PC-3 (cell line): ENCODE results near the gene SMARCA4. TPM values are rescaled to one million over a fixed set of nuclear protein-coding genes. Genes with fewer than 3 reads are reported as not detected.

ENCODE experiments used
- ATAC-seq: fragments of 200-7000 bp; cut with Tn5 transposase; 2 replicates; pipeline ENCODE4 v1.9.1; 2020; ENCODE audit warnings: mild to moderate bottlenecking, moderate library complexity
- BruUV-seq: library from RNA; stranded (reverse); fragments of 400-500 nt; replicated peaks from 2 replicates; lab custom pipeline; 2021; lab: Mats Ljungman, UMichigan
- CTCF ChIA-PET: fragments of 300-600 bp; sonication (Branson Sonifier 250); formaldehyde crosslinking; loops from one replicate; lab custom pipeline; 2022; ENCODE audit warnings: antibody characterized with exemption; lab: Charles Lee
- POLR2A ChIA-PET: fragments of 300-600 bp; sonication (Branson Sonifier 250); formaldehyde crosslinking; loops from one replicate; lab custom pipeline; 2022; ENCODE audit warnings: antibody characterized with exemption; ENCODE audit not compliant: unreplicated experiment; lab: Charles Lee
- DNase-seq: peaks from one replicate; pipeline ENCODE4 v3.0.0-alpha.2; 2015
- H2AFZ ChIP-seq: fragments of 300-600 bp; sonication (generic); 2 replicates; pipeline ENCODE4 v1.6.0; 2016; ENCODE audit warnings: antibody characterized with exemption, low read length
- H3F3A ChIP-seq: fragments of 300-600 bp; sonication (generic); one replicate; pipeline ENCODE4 v1.6.0; 2017; ENCODE audit warnings: antibody characterized with exemption, low read length, control low read depth, mild to moderate bottlenecking; ENCODE audit not compliant: unreplicated experiment
- H3K27ac ChIP-seq: fragments of 300-600 bp; sonication (generic); 2 replicates; pipeline ENCODE4 v1.5.1; 2016; ENCODE audit warnings: mild to moderate bottlenecking, low read length
- H3K27me3 ChIP-seq: fragments of 300-600 bp; sonication (generic); 2 replicates; pipeline ENCODE4 v1.6.1; 2016; ENCODE audit warnings: low read length, mixed read lengths
- H3K36me3 ChIP-seq: fragments of 300-600 bp; sonication (generic); 2 replicates; pipeline ENCODE4 v1.6.1; 2016; ENCODE audit warnings: low read depth, mixed run types, low read length, mixed read lengths
- H3K4me1 ChIP-seq: fragments of 300-600 bp; sonication (generic); 2 replicates; pipeline ENCODE4 v1.5.1; 2016; ENCODE audit warnings: low read length; ENCODE audit not compliant: insufficient read depth
- H3K4me2 ChIP-seq: fragments of 300-600 bp; sonication (generic); 2 replicates; pipeline ENCODE4 v1.6.0; 2016; ENCODE audit warnings: low read length
- H3K4me3 ChIP-seq: fragments of 300-600 bp; sonication (generic); 2 replicates; pipeline ENCODE4 v1.5.1; 2016; ENCODE audit warnings: mild to moderate bottlenecking, low read length, mixed read lengths
- H3K79me2 ChIP-seq: fragments of 300-600 bp; sonication (generic); 2 replicates; pipeline ENCODE4 v1.6.1; 2017; ENCODE audit warnings: low read length, mixed read lengths
- H3K9ac ChIP-seq: fragments of 300-600 bp; sonication (generic); 2 replicates; pipeline ENCODE4 v1.6.0; 2016; ENCODE audit warnings: mild to moderate bottlenecking, low read length
- H3K9me2 ChIP-seq: fragments of 300-600 bp; sonication (generic); replicated peaks from 2 replicates; pipeline ENCODE4 v1.6.1; 2016; ENCODE audit warnings: mixed run types, low read length, mixed read lengths
- H3K9me3 ChIP-seq: fragments of 300-600 bp; sonication (generic); 2 replicates; pipeline ENCODE4 v1.6.1; 2016; ENCODE audit warnings: low read length, mixed read lengths
- H4K20me1 ChIP-seq: fragments of 300-600 bp; sonication (generic); 2 replicates; pipeline ENCODE4 v1.6.1; 2016; ENCODE audit warnings: low read length, mixed read lengths
- CTCF ChIP-seq: fragments of 300-600 bp; sonication (generic); conservative IDR thresholded peaks from 2 replicates; pipeline ENCODE4 v1.5.1; 2017; ENCODE audit warnings: antibody characterized with exemption, low read depth, mild to moderate bottlenecking, low read length
- EZH2 ChIP-seq: fragments of 300-600 bp; sonication (generic); IDR thresholded peaks from one replicate; pipeline ENCODE4 v1.6.1; 2017; ENCODE audit warnings: antibody characterized with exemption, mild to moderate bottlenecking, low read length; ENCODE audit not compliant: unreplicated experiment
- EZH2phosphoT487 ChIP-seq: fragments of 300-600 bp; sonication (generic); IDR thresholded peaks from 2 replicates; pipeline ENCODE4 v1.6.1; 2018; ENCODE audit warnings: mild to moderate bottlenecking, antibody characterized with exemption, low read length, borderline replicate concordance
- intact Hi-C: fragments of 100-400 bp; cut with micrococcal nuclease; formaldehyde crosslinking; loops from 2 replicates; pipeline ENCODE4 v1.9.0; 2023
- total RNA-seq: library from RNA; depleted of rRNA; stranded (reverse); fragments of >200 nt; gene quantifications from 2 replicates; pipeline ENCODE4 v1.2.3, GENCODE V29; 2014

SMARCA4 gene
- total RNA-seq, 1 experiment from 2014 or later = 197 TPM

- ChIA-PET CTCF (no interaction called here), POLR2A (no interaction called here)
- DNase-seq (no peak), ATAC-seq (no peak)
- Histone ChIP-seq H3K27ac (no peak overlapping the region), H3K9me2 (no peaks in the 10 kb centered on the region), H3K79me2 (no peaks in the 10 kb centered on the region), H3K4me3 (no peak overlapping the region), H4K20me1 (no peaks in the 10 kb centered on the region), H2AFZ (no peak overlapping the region), H3K9ac (no peak overlapping the region), H3K9me3 (no peaks in the 10 kb centered on the region), H3K4me2 (no peak overlapping the region), H3K27me3 (no peaks in the 10 kb centered on the region), H3F3A (no peaks in the 10 kb centered on the region), H3K36me3 (no peaks in the 10 kb centered on the region), H3K4me1 (no peaks in the 10 kb centered on the region)
- intact Hi-C loops = no loop called here
- TF ChIP-seq CTCF = no peak
- TF ChIP-seq EZH2phosphoT487 = no peak
- no peak for TF ChIP-seq EZH2
- BruUV-seq = no TSS peak
These were observed 118.1 kb downstream of the SMARCA4 start for GRCh38 chr19:11078893-11079292.

GRCh38 chr19:11079999-11080398 lies 119.2 kb downstream of the SMARCA4 start:
- Histone ChIP-seq H3K4me2 (no peak overlapping the region), H3K9ac (no peak overlapping the region), H3K9me3 (no peaks in the 10 kb centered on the region), H4K20me1 (no peaks in the 10 kb centered on the region), H3K4me3 (no peak overlapping the region), H3K4me1 (peaks cover 3% of the 10 kb centered on the region), H3K79me2 (no peaks in the 10 kb centered on the region), H2AFZ (no peak overlapping the region), H3F3A (no peaks in the 10 kb centered on the region), H3K27ac (no peak overlapping the region), H3K9me2 (no peaks in the 10 kb centered on the region), H3K27me3 (no peaks in the 10 kb centered on the region), H3K36me3 (no peaks in the 10 kb centered on the region)
- no peak for TF ChIP-seq EZH2
- TF ChIP-seq EZH2phosphoT487 = no peak
- TF ChIP-seq CTCF = no peak
- intact Hi-C loops = no loop called here
- POLR2A ChIA-PET = interaction anchor here (0.6 kb wide), 1 partner anchor 135 kb away, joined by 3 read pairs; no protein-coding TSS in a partner anchor
- BruUV-seq = no TSS peak
- no peak for ATAC-seq
- CTCF ChIA-PET = no interaction called here
- no peak for DNase-seq

- no peak for TF ChIP-seq CTCF
- TF ChIP-seq EZH2phosphoT487 = no peak
- TF ChIP-seq EZH2 = no peak
- peak overlapping the region; percentile 89 for H3K4me3 ChIP-seq
- CTCF ChIA-PET = no interaction called here
- DNase-seq = no peak
- no peaks in the 10 kb centered on the region for H3K9me2 ChIP-seq
- H3K4me2 ChIP-seq = peak overlapping the region; percentile 85
- peaks cover 28% of the 10 kb centered on the region for H3K4me1 ChIP-seq
- H3F3A ChIP-seq = peaks cover 9% of the 10 kb centered on the region
- H3K9ac ChIP-seq = peak overlapping the region; percentile 98
- no TSS peak for BruUV-seq
- POLR2A ChIA-PET = no interaction called here
- intact Hi-C loops = no loop called here
- no peaks in the 10 kb centered on the region for H3K27me3 ChIP-seq
- peaks cover 13% of the 10 kb centered on the region for H4K20me1 ChIP-seq
- no peak for ATAC-seq
- peaks cover 12% of the 10 kb centered on the region for H3K36me3 ChIP-seq
- H3K9me3 ChIP-seq = no peaks in the 10 kb centered on the region
- no peak overlapping the region for H2AFZ ChIP-seq
- H3K27ac ChIP-seq = peak overlapping the region; percentile 93
- H3K79me2 ChIP-seq = peaks cover 36% of the 10 kb centered on the region
These were observed 127.2 kb downstream of the SMARCA4 start for GRCh38 chr19:11087870-11088505.
